Endometrial microvascular endothelial cells (primary cell): ENCODE measurements around the gene ZNF668. TPM values are rescaled to one million over a fixed set of nuclear protein-coding genes. Genes with fewer than 3 reads are reported as not detected.

Experiments
- in situ Hi-C: cut with HindIII; loops from 2 replicates; pipeline ENCODE4 v1.10.0; 2017; ENCODE audit warnings: low sequenced_read_pairs, low pct_unique_long_range_greater_than_20kb; ENCODE audit errors: inconsistent ontology term
- total RNA-seq: library from RNA; depleted of rRNA; stranded (reverse); fragments of >200 nt; gene quantifications from one replicate; pipeline ENCODE4 v1.2.3, GENCODE V29; 2015; ENCODE audit errors: inconsistent ontology term

The ZNF668 gene
- 16.5 TPM for total RNA-seq

DNA sequence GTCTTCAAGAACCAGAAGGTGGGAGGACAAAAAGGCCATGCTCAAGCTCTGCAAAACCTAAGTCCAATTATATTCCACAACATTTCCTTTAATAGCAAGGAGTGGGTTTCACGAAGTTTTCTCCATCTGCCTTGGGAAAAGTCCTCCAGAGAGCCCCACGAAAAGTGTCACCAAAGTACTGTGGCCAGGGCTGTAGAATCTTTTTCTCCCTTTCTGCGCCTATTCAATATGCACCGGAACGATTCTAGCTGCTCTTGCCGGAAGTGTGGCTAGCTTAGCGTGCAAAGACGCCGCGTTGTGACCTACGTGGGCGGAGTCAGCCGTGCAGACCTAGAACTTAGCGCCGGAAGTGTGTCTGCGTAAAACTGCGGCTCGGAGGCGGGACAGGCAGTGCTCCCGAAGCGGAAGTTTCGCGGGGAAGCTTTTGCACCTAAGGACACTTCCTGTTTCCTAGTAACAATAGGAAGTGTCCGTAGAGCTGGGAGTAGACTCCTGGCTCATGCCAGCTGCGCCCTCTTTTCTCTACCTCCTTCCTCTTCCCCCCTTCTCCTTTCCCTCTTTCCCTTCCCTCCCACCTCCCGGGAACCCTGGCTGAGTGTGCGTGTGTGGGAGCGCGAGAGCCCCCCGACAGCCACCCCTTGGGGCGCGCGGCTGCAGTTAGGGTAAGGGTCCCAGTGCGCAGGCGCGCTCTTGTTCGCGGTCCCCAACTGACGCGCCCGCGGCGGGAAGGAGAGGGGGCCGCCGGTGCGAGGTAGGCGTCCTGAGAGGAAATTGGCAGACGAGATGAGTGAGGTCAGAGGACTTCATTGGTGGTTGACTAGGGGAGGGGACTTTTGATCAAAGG, at the start of gene ZNF668, which contains the start of gene ZNF646:
Gene ZNF668, minus strand, starts transcription at position 271 of the 844 bp plus-strand sequence. CDS start 9,781 bp downstream, outside the sequence.
Gene ZNF646, plus strand, starts transcription at position 453 of the 844 bp plus-strand sequence. CDS start 1,903 bp downstream, outside the sequence.
- in situ Hi-C loops: loop anchor here (25.0 kb wide), 1 partner anchor 112 kb away; the partner anchor contains the start of gene SETD1A

DNA sequence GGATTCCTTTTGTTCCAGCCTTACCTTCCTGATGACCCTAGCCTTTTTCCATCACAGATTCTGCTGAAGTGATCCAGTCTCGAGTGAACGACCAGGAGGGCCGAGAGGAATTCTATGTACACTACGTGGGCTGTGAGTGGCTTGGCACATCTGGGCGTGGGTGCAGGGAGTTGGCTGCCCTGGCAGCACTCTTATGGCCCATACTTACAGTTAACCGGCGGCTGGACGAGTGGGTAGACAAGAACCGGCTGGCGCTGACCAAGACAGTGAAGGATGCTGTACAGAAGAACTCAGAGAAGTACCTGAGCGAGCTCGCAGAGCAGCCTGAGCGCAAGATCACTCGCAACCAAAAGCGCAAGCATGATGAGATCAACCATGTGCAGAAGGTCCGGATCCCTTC, 46.1 kb upstream of the ZNF668 start:
- in situ Hi-C loops: no loop called here

DNA sequence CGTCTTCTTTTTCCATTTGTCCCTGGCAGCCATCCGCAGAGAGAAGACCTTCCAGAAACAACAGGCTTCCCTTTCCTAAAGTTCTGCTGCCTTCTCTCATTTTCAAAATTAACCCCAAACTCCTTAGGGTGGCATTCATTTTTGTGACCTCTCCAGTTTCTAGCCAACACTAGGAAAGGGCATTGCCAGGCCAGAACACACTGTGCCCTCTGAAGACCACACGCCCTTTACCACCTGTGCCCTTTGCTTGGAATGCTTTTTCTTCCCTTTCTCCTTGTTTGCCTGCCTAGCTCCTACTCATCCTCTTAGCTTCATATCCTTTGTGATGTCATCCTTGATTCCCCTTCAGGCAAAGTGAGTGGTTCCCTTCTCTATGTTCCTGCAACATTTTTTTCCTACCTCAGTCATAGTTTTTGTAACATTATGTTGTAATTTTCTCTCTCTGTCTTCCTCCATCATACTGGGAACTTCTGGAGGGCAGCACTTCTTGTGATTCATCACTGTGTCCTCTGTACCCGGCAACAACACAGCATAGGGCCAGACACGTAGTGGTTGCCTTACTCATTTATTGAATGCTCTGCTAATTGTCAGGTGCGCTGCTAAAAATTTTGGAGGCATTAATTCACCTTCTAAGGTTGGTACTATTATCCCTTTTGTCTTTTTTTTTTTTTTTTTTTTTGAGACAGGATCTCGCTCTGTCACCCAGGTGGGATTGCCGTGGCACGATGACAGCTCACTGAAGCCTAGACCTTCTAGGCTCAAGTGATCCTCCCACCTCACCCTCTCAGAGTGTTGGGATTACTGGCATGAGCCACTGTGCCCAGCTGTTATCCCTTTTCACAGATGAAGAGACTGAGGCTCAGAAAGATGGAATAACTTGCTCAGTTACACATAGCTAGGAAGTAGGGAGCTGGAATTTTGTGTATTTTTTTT, 44.4 kb upstream of the ZNF668 start:
- in situ Hi-C loops: no loop called here

DNA sequence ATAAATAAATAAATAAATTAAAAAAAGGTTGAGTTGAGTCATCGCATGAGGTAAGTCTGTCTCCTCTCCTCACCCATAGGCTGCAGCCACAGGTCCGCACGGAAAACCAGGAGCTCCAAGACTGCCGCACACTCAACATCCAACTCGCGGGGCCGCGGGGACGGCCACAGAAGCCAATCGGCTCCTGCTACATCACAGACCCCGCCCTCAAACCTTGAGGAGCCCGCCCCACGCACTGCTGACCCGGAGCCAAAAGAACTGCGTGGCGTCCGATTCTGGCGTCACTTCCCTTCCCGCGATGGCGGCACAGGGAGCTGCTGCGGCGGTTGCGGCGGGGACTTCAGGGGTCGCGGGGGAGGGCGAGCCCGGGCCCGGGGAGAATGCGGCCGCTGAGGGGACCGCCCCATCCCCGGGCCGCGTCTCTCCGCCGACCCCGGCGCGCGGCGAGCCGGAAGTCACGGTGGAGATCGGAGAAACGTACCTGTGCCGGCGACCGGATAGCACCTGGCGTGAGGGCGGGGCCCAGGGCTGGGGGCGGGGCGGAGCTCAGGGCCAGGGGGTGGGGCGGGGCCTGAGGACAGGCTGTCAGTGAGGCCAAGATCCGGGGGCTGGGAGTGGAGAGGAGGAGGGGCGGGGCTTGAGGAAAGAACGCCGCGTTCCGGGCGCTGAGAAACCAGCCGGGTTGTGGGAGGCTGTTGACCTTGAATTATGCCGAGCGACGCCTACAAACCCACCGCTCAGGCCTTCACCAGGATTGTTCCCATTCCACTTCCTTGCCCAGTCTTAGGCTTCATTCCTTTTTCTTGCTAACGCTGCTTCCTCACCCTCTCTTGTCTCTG, 43.6 kb upstream of the ZNF668 start, which contains the start of gene KAT8:
Gene KAT8, plus strand, starts transcription at position 281 of the 839 bp plus-strand sequence. Its CDS starts 18 bp downstream, at position 299.
- in situ Hi-C loops: no loop called here

DNA sequence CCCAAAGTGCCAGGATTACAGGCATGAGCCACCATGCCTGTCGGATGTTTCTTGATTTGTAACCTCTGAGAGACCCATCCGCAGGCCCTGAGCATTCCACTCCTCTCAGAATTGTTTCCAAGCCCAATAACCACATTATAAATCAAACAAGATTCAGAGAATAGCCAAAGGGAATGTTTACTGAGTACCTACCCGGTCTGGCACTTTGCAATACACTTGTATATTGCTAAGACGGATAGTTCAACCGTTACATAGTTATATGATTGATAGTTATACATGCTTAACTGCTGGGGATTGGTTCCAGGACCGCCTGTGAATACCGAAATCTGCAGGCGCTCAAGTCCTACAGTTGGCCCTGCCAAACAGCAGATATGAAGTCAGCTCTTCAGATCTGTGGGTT, 40.4 kb upstream of the ZNF668 start:
- in situ Hi-C loops: no loop called here

DNA sequence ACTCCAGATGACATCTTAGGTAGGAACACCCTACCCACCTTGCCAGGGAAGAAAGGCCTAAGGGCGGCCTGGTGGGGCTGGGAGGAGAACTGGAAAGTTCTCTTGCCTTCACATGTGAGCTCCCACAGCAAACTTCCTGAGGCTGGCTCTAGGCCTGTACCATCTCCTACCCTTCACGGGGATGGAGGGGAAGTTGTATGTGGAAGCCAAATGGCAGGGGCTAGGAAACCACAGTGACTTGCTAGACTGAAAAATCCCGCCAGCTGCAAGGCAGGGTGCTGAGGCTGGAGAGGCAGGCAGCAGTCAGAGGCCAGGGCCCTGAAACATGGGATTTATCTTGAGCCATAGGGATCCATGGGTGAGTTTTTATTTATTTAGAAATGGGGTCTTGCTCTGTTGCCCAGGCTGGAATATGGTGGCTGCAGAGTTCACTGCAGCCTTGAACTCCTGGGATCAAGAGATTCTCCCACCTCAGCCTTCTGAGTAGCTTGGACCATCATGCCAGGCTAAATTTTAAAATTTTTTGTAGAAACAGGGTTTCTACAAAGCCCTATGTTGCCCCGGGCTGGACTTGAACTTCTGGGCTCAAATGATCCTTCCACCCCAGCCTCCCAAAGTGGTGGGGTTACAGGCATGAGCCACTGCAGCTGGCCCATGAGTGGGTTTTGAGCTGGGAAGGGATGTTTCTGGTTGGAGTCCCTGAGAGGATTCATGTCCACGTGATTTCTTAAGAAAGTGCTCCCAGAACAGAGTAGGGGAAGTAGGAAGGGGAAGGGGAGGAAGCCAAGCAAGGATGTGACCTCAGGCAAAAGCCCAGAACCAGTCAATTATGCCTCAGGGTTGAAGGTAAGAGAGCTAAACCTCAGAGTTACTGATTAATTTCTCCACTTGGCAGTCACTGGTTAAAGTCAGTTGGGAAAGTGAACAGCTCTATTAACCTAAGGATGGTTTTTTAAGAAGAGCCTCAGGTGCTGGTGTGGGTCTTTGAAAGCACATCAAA, 39.4 kb upstream of the ZNF668 start:
- in situ Hi-C loops: no loop called here

DNA sequence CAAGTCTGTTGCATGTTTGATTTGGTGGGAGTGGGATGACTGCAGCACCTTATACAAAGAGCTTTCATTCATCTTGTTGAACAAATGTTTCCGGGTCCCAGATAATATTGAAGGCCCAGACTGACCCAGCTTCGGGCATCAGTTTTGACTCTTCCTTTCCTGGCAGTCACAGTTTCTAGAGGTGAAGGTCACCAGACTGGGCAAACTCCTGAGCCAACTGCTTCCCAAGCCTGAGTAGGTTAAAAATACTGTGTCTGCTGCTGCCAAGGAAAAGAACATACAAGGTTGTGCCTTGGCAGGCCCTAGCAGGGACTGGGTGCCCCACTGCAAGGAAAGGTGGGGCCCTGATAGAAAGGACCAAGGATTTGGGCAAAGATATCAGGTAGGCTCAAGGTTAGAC, 38.7 kb upstream of the ZNF668 start:
- in situ Hi-C loops: no loop called here

DNA sequence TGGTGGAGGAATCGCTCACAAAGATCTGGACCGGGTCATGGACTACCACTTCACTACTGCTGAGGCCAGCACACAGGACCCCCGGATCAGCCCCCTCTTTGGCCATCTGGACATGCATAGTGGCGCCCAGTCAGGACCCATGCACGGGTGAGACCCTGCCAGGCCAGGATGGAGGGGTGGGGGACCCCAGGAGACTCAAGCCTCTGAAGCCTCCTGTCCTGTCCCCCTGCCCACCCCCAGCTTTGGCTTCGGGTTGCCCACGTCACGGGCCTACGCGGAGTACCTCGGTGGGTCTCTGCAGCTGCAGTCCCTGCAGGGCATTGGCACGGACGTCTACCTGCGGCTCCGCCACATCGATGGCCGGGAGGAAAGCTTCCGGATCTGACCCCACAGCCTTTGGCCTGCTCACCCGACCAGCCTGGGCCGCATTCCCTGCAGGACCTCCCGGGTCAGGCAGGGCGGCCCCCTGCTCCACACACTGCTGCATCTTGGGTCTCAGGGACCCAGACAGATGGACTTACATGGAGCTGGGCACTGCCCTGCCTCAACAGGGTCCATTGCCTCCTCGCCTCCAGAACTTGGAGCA, 37.9 kb upstream of the ZNF668 start:
- in situ Hi-C loops: no loop called here

DNA sequence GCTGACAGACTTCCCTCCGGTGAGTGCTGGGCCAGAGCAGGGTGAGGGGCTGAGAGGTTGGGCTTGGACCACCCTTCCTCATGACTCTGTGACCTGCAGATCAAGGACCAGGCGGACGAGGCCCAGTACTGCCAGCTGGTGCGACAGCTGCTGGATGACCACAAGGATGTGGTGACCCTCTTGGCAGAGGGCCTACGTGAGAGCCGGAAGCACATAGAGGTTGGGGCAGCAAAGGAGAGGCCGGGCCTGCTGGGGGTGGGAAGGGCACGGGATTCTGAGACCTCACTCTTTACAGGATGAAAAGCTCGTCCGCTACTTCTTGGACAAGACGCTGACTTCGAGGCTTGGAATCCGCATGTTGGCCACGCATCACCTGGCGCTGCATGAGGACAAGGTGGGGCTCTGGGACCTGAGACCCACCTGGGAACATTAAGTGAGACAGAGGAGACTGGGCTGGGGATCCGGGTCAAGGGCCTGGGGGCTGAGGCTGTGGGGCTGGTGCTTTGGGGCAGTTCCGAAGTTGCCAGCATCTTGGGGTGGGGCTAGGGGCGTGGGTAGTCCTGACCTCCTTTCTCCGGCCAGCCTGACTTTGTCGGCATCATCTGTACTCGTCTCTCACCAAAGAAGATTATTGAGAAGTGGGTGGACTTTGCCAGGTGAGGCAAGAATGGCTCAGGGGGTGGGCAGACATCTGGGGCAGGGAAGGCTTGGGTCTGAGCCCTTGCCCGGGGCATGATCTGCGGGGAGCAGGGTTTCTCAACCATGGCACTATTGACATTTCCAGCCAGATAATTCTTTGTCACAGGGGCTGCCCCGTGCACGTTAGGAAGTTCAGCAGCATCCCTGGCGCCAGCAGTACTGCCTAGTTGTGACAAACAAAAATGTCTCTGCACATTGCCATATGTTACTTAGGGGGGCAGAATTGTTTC, 36.3 kb upstream of the ZNF668 start:
- in situ Hi-C loops: no loop called here

DNA sequence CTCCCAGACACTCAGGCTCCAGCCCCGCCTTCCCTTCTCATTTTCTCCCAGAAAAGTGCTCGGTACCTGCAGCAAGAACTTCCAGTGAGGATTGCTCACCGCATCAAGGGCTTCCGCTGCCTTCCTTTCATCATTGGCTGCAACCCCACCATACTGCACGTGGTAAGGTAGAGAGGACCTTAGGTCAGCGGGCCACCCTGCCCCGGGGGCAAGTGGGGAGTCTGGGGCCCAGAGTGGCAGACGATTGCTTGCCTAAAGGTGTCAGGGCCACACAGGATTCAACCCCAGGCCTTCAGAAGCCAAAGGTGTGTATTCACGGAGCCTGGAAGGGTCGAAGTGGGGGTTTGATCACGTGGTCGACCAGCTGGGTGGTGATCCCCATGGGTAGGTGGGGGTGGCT, 35.6 kb upstream of the ZNF668 start:
- in situ Hi-C loops: no loop called here

DNA sequence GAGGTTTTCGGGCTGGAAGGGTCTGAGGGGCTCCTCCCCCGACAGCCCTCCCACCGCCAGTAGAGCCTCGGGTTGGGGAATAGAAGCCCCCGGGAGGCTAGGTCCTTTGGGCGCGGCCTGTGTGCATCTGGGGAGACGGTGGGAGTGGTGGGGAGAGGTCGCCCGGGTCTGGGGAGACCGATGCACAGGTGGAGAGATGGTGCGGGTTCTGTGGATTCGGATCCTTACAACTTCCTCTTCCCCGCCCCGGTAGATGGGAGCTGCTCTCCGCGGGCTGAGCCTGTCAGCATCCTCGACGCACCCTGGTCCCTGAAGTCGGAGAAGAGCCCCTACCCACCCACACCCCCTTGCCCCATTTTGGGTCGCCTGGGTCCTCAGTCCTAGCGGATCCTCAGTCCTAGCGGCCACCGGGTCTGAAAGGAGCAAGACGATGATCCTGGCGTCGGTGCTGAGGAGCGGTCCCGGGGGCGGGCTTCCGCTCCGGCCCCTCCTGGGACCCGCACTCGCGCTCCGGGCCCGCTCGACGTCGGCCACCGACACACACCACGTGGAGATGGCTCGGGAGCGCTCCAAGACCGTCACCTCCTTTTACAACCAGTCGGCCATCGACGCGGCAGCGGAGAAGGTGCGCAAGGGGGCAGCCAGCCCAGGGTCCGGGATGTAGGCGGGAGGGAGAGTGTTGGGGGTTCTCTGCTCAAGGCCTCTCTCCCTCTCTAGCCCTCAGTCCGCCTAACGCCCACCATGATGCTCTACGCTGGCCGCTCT, 34.9 kb upstream of the ZNF668 start:
- in situ Hi-C loops: no loop called here

DNA sequence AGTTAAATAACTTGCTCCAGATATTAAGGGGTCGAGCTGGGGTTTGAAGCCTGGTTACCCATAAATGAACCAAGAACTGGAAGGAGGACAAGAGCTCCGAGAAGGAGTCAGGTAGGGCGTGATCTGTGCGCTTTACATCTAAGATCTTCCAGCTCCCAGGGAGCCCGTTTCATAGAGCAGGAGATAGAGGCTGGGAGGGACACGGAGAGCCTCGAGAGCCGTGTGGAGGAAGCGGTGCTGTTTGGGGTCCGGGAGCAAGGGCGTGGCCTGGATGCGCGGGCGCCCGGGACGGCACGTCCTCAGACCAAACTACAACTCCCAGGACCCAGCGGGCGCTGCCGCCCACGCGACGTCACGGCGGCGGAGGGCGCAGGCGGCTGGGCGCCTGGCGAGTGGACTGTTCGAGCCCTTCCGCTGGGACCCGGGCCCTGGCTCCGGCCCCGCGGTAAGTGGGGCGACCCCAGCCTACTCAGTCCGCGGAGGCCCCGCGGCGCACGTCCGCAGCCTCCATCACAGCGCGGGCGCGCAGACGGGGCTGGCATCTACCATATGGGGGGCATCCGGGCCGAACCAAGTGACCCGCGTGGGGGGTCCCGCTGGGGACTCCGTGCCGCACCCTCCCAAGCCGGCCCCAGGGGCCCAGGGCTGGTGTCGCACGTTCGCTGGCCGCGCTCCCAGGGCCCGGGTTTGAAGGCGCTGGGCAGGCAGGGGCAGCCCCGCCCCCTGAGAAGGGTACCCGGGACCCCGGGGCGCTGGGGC, 34.2 kb upstream of the ZNF668 start, which contains the start of gene BCKDK:
Gene BCKDK, plus strand, starts transcription at position 352 of the 759 bp plus-strand sequence. CDS start 838 bp downstream, outside the sequence.
- in situ Hi-C loops: no loop called here

DNA sequence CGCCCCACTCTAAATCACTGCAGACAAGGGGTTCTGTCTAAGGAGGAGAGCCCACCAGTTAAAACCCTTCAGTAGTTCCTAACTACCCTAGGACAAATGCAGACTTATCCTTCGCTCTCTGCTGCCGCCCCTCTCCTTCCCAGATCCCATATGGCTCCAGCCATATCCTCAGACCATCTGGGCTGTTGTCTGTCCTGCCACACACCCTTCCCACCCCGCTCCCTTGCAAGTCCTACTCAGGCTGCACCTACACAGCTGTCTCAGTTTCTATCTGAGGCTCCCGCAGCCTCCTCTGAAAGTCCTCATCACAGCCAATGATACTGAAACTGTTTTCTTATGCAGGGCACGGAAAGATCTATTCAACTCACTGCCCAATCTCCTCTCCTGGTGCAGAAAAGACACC, 33.4 kb upstream of the ZNF668 start:
- in situ Hi-C loops: no loop called here
